Left ventricle myocardium superior (tissue), 1 donor: ENCODE results near the gene TMEM59L. TPM values are rescaled to one million over a fixed set of nuclear protein-coding genes. Genes with fewer than 3 reads are reported as not detected.
"Not testable (repeated sequence)": the region's sequence is repeated elsewhere in the genome, so short reads cannot be mapped to it uniquely, and the experiment has no call there.

Experiments used
- ATAC-seq: fragments of 200-7000 bp; cut with Tn5 transposase; one replicate; pipeline ENCODE4 v1.9.1; 2020; ENCODE audit warnings: mild to moderate bottlenecking, moderate library complexity
- DNase-seq: peaks from one replicate; pipeline ENCODE4 v3.0.0-alpha.2; 2020
- intact Hi-C: fragments of 100-400 bp; cut with micrococcal nuclease; formaldehyde crosslinking; loops from one replicate; pipeline ENCODE4 v1.11.0; 2022
- total RNA-seq: library from RNA; stranded (reverse); fragmentation: NEBNext Ultra II Directional; extraction: Animal tissue kit (Norgen Biotek cat#: 25700); gene quantifications from one replicate; pipeline ENCODE4 v1.2.1, GENCODE V29; 2021
- donor health status: DM: no; HTN: yes; CAD: no; lungs with severe emphysema.

The TMEM59L gene
- total RNA-seq, 1 donor from 2014 or later = 1.5 TPM

GRCh38 chr19:18592732-18593131 lies 19.9 kb upstream of the TMEM59L start:
- not testable (repeated sequence) for ATAC-seq, DNase-seq
- intact Hi-C loops = loop anchor here (10.0 kb wide), 1 partner anchor 252 kb away; no protein-coding TSS in a partner anchor

GRCh38 chr19:18593367-18594095 lies 19.1 kb upstream of the TMEM59L start:
- intact Hi-C loops = loop anchor here (10.0 kb wide), 1 partner anchor 251 kb away; no protein-coding TSS in a partner anchor
- ATAC-seq (no peak), DNase-seq (peak; percentile 46)

GRCh38 chr19:18594096-18594823 lies 18.4 kb upstream of the TMEM59L start:
- intact Hi-C loops = loop anchor here (10.0 kb wide), 1 partner anchor 251 kb away; no protein-coding TSS in a partner anchor
- DNase-seq (peak; percentile 84), ATAC-seq (peak; percentile 73)

DNA sequence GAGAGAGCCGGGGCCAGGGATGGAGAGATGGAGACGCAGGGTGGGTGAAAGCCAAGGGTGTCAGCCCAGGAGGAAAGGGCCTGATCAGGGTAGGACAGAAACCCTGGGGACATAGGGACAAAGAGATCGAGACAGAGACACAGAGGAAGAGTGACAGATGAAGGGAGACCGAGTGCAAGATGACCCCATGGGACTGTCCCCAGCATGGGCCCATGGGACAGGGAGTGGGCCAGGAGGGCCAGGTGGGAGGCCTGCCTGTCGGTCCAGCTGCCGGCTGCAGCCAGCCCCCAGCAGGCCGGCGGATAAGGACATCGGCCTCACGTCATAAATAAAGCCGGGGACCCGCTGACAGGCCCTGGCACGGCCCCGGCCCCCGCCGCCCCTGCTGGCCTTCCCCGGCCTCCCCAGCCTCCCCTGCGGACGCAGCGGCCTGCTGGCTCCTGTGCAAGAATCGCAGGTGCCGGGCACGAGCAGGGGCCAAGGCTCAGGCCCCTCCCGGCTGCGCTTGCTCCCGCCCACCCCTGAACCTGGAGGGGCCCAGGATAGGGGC lies 17.8 kb upstream of the TMEM59L start:
- ATAC-seq = peak; percentile 44
- intact Hi-C loops = loop anchor here (10.0 kb wide), 1 partner anchor 250 kb away; no protein-coding TSS in a partner anchor
- DNase-seq = peak; percentile 66

DNA sequence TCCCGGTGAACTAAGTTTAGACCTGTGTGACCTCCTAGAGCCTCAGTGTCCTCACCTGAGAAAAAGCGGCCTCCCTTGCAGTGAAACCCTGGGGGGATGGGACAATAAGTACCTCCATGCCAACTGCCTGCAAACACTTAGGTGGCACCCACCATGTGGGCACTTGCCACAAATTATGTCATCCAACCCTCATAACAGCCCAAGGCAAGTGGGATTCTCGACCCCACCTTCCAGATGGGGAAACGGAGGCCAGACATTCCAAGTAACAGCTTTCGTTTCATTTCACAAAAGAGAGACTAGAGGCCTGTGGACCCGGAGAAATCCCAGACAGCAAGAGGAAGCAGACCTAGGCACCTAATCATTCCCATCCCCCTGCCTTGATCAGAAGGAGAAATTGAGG lies 17.2 kb upstream of the TMEM59L start:
- intact Hi-C loops = loop anchor here (10.0 kb wide), 1 partner anchor 249 kb away; no protein-coding TSS in a partner anchor

GRCh38 chr19:18596752-18597157 lies 15.9 kb upstream of the TMEM59L start:
- ATAC-seq (peak; percentile 33), DNase-seq (peak; percentile 62)
- intact Hi-C loops = loop anchor here (10.0 kb wide), 1 partner anchor 248 kb away; no protein-coding TSS in a partner anchor

More for the DNA sequence above, 17.2 kb upstream of the TMEM59L start:
- no peak for ATAC-seq
- DNase-seq = peak; percentile 11

- ATAC-seq (no peak), DNase-seq (no peak)
- intact Hi-C loops = loop anchor here (10.0 kb wide), 1 partner anchor 247 kb away; no protein-coding TSS in a partner anchor
Observed at GRCh38 chr19:18597809-18598660, 14.6 kb upstream of the TMEM59L start.

DNA sequence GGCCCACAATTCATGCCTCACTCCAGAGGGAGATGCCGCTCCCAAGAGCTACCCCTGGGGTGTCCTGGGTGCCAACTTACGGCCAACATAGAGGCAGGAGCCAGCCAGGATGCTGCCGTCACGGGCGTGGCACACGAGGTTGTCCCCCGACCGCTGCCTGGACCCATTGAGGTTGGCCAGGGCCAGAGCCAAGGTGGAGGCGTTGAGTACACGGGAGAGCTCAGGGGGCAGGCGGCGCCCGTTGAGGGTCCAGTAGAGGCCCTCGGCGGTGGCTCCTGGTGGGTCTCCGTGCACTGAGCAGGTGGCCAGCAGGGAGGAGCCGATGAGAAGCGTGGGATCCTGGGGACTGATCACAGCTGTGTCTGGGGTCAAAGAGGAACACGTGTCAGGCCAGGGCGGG lies 13.2 kb upstream of the TMEM59L start:
- DNase-seq (no peak), ATAC-seq (no peak)
- intact Hi-C loops = loop anchor here (10.0 kb wide), 1 partner anchor 245 kb away; no protein-coding TSS in a partner anchor

- DNase-seq, ATAC-seq, intact Hi-C loops: not testable (repeated sequence)
Observed at GRCh38 chr19:18600692-18601397, 11.8 kb upstream of the TMEM59L start.

DNA sequence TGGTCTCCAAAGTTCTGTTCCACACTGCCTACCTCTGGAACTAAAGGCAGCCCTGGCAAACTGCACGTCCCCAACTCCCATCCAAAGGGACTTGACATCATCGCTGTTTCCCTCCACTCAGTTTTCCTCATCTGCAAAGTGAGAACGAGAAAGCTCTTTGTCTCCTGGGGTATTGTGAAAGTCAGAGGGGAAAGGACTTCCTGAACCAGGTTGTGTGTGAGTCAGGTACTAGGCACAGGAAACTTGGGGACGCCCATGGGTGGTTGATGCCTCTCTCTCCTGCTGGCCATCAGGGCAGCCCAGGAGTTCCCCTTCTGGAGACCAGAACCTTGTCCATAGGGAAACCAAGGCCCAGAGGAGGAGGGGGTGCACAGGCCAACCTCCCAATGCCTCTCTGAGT lies 10.8 kb upstream of the TMEM59L start:
- intact Hi-C loops = no loop called here
- DNase-seq (no peak), ATAC-seq (no peak)

- ATAC-seq = peak; percentile 45
- peak; percentile 39 for DNase-seq
- intact Hi-C loops = no loop called here
Observed at GRCh38 chr19:18603255-18603957, 9.3 kb upstream of the TMEM59L start.

GRCh38 chr19:18603958-18604819 lies 8.5 kb upstream of the TMEM59L start:
- ATAC-seq (peak; percentile 13), DNase-seq (peak; percentile 29)
- intact Hi-C loops = no loop called here

GRCh38 chr19:18604820-18605159 lies 7.9 kb upstream of the TMEM59L start:
- intact Hi-C loops = no loop called here
- DNase-seq = peak; percentile 17
- no peak for ATAC-seq

- intact Hi-C loops = no loop called here
Observed at GRCh38 chr19:18605196-18605545, 7.5 kb upstream of the TMEM59L start.

DNA sequence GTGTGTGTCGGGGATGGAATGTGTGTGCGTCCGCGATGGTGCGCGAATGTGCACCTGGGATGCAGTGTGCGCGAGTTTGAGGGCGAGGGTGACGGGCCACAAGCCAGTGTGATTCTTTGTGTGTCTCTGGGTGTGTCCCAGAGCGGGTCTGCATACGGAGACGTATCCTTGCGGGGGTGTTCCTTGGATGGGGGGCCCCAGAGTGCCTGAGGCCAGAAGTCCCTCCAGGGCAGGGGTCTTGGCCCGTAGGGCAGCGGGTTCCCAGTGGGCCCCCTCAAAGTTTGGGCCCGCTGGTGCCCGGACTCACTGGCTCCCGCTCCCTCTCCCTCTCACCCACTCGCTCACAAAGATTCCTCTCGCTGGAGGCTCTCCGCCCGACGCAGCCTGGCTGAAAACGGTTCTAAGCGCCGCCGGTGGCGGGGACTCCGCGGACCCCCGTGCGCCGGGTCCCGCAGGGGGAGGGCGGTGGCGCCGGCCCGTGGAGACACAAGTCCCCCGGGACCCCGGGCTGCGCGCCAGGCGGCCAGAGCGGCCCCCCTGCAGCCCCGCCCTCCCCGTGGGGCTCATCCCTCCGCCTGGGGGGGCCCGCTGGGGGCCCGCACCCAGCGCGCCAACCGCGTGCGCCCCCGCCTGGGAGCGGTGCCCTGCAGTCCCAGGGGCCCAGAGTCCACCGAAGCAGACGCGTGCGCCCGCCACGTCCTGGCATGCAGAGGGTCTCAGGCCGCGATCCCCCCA lies 7.0 kb upstream of the TMEM59L start:
- intact Hi-C loops = no loop called here

More at GRCh38 chr19:18605196-18605545, 7.5 kb upstream of the TMEM59L start:
- DNase-seq (no peak), ATAC-seq (no peak)

More for the DNA sequence above, 7.0 kb upstream of the TMEM59L start:
- ATAC-seq (no peak), DNase-seq (no peak)
